Stimulated activated CD4-positive, alpha-beta T cell treated with anti-CD3 and anti-CD28 coated beads, Interleukin-2, amount 100 ng/mL, for 48 hours (primary cell): Measurements from ENCODE around the gene COMMD1.
"Not testable (repeated sequence)": the region's sequence is repeated elsewhere in the genome, so short reads cannot be mapped to it uniquely, and the experiment has no call there.

Experiments used
- DNase-seq, 2 donors: peaks; one replicate each; pipeline ENCODE4 v3.0.0-alpha.2; 2020

COMMD1 gene

DNA sequence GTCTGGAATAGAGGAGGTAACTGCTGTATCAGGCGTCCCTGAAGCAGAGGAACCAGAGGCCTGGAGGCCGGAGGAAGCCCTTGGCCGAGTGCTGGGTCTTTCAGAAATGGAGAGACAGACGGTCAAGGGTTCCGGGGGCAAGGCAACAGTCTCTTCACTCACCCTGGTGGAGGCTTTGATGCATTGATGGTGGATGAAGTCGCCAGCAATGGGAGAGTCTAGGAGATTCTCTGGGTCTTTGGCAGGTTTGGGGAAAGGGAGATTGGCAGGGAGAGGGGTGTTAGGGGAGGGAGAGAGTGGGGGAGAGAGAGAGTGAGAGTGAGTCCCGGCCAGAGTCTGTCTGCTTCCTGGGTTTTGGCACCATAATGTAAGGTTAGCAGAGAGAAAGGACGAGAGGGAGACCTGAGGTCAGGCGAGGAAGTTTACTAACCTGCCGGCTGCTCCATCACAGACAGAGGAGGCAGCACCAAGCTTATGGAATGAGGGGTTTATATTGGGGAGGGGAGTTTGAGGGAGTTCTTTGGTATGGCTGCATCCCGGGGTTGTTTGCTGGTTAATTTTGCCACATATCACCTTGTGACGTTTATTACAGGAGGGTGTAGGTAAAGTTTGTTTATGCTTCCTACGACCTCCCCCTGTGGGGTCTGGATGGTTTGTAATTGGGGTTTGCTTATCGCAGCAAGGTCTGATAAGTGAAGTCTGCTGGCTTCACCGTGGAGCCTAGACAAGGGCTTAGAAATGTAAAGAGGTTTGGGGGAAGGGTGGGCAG lies 19.6 kb downstream of the COMMD1 start:
- no peak for DNase-seq

DNA sequence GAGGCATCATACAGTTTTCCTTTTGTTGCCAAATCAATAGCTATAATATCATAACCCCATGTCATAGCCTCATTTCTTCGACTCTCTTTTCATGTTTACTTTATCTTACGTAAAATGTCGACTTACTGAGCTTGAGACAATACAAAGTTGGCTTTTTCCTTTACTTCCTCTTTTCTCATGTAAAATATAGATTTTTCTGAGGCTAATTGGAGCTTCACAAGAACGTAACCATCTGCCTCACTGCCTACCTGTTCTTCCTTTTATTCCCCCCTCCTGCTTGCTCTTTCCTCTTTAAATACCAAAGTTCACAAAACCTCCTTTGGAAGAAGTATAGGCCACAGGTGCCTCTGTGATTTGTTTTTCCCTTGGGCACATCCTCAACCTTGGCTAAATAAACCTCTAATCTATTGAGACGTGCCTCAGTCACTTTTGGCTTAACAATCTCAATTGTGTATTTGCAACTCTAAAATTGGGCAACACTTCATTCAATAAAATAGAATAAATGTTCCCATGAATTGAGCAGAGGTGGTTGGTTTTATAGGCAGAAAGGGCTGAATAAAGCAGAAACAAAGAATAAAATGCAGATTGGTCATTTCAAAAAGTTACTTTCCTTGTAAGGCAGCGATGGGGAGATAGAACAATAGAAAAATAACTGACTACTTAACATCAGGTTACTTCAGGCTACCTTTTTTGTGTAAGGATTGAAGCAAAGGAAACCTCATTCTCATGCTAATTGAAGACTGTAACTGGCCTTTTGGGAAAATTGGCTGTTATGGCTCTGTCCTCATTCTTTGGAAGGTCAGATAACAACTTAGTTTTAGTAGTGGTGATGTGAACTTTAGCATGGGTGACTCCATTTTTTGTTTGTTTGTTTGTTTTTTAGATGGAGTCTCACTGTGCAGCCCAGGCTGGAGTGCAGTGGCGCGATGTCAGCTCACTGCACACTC lies 21.3 kb downstream of the COMMD1 start:
- no peak for DNase-seq

DNA sequence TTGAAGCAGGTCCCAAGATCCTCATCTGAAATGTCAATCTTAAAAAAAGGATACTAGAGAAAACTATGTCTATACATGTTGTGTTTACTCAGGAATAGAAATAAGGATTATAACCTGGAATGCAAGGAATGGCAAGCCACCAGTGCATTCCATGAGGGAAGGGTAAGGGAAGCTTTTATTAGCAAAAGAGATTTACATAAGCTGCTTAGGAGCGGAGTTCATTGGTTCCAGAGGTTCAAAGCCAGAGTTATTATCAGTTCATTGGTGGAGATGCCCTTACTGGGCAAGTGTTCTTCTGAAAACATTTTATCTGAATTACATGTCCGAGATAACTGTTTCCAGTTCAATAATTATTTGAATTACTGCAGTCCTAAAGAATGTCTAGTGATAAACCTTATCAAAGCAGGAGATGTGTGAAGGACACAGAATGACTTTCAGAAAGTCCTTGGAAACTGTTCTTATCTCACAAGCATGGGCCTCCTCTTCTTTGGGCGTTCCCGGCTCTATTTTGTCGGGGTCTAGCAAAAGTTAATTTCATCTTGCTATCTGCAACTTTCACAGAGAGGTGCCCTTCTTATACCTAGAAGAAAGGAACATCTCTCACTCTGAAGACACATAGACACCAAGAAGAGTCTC lies 23.5 kb downstream of the COMMD1 start:
- DNase-seq = no peak

DNA sequence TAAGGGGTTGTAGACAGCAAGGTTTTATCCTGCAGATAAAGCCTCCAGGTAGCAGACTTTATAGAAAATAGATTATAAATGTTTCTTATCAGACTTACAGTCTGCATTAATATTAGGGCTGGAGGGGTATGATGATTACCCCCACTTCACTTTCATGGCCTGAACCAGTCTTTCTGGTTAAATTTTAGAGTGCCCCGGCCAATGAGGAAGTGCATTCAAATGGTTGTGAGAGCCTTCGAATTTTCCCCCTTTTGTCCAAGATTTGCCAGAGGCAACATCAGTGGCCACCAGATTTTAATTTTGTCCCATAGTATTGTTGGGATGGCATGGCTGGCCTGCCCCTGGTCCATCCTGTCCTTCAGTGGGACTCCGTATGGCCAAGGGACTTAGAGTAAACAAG lies 31.6 kb downstream of the COMMD1 start:
- DNase-seq = no peak

DNA sequence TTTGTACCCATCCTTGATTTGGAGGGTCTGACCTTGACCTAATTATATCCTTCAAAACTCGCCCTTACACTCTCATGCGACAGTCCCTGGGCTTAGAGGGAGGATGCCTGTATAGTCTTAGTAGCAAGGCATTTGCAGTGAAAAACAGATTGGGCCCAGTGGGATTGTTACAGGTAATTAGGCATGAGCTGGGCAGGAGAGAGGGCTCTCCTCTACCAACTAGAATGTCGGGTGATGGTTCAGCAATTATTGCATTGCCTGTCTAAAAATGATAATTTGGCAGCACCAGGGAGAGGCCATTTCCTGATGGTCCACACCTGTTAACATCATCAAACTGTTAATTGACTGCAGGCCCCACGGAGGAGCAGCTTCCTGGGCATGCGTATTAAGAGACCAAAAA lies 32.4 kb downstream of the COMMD1 start:
- no peak for DNase-seq

DNA sequence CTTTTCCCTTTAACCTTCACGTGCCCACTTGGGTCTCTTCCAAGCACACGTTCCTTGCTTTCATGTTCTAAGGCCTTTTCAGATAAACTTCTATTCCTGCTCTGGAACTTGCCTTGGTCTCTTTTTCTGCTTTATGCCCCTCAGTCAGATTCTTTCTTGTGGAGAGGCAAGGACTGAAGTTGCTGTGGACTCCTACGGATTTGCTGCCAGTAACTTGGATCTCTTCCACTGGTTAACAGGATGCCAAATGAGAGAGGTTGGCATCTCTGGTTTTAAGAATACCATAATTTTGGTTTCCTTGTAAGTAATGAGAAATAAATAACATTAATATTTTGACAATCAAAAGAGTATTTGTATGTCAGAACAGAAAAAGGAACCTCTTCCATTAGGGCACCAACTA lies 33.0 kb downstream of the COMMD1 start:
- DNase-seq = no peak

DNA sequence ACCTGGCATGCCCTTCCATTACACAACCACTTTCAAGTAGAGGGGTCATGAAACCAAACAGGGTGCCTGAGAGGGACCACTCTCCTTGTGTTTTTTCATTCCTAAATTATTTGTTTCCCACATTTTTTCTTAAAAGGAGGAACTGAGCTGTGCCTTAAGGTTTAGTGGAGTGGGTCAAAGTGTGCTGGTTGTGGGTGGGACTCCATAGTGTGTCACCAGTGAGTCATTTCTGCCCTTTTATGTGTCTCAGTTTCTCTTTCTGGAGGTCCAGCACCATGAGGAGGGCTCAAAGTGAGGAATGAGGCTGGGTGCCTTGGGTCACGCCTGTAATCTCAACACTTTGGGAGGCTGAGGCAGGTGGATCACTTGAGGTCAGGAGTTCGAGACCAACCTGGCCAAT lies 37.8 kb downstream of the COMMD1 start:
- no peak for DNase-seq

DNA sequence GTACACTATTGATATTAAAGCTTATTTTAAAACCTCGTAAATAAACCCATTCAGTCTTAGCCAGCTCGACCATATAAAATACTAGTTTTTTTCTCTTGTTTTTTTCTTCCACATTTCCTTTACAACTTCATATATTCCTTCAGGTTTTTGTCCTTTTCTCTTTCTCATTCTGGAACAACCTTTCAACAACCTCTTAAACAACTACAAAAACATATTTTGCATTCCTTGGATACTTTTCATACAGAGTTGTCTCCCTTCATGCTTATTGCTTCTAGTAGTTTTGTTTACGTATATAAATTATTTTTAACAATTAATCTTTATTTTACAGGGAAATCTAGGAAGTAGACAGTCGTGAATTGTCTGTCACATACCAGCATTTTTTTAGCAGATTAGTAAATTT lies 41.2 kb downstream of the COMMD1 start:
- DNase-seq = no peak

DNA sequence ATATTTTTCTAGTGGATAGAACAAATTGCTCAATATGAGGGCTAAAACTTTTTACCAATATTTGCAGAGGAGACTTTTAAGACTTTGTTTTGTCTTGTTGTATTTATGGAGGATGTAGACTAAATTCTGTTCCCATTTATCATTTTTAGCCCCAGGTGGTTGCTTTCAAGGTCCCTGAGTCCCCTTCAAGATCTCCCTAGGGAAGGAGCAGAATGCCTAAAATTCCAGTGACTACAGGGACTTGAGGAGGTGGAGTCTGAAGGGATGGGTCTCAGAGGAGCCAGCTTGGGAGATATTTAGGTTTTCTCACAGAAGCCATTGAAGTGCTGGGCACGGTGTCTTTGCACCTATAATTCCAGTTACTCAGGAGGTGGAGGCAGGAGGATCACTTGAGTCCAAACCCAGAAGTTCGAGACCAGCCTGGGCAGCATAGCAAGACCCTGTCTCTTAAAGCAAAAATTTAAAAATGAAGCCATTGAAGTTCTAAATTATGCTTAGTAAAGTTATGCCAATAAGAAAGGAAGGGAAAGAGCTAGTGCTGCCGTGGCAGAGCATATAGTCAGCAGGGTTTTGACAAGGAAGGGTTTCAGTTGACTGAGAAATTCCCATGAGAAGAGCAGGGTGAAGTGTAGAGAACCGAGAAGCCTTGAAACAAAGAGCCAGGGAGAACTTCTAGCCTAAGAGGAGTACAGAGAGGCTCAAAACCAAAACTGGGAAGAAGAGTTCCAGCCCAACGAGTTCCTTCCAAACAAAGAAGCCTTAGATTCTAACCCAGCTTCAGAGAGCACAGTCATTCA lies 43.4 kb downstream of the COMMD1 start:
- DNase-seq = no peak

DNA sequence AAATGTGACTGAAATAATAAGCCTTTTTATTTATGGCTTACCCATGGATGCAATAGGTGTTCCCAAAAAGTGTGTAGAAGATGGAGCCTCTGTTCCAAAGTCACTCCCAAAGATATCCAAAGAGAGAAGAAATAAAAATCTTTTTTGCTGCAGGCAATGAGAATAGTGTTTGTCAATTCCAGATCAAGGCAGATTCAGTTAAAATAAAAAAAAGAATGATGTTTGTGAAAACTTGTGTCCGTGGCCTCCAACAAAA lies 43.9 kb downstream of the COMMD1 start:
- no peak for DNase-seq

DNA sequence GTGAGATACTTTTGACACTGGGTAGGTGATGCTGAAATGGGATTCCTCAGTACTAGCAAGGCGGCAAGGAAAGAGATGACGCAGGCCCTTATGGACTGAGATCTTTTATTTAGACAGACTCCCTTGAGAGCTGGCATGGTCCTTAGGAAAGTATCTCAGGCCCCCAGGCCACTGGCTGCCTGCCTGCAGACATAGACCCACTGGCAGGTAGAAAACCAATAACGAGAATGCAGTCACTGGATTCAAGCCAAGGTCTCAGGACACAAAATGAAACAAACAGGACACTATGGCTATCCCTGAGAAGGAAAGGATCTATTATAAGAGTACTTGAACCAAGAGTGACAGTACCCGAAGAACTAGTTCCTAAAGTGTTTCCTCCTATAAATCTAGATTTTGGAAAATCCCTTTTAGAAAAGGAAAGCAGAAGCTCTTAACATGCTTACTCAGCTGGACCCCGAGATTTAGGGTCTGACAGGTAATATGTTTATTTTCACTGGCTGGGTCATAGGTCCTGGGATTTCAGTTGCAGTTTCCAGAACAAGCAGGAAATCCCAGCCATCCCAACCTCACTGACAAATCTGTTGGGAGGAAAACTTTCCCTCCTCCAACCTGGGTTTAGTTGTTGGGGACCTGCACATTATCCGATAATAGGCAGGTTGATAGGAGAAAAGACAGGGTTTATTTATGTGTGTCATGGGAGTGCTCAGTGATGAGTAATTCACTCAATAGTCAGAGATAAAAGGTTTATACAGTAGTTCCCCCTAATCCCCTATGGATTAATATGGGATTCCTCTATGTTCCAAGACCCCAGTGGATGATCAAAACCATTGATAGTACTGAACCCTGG lies 44.5 kb downstream of the COMMD1 start:
- DNase-seq = no peak

DNA sequence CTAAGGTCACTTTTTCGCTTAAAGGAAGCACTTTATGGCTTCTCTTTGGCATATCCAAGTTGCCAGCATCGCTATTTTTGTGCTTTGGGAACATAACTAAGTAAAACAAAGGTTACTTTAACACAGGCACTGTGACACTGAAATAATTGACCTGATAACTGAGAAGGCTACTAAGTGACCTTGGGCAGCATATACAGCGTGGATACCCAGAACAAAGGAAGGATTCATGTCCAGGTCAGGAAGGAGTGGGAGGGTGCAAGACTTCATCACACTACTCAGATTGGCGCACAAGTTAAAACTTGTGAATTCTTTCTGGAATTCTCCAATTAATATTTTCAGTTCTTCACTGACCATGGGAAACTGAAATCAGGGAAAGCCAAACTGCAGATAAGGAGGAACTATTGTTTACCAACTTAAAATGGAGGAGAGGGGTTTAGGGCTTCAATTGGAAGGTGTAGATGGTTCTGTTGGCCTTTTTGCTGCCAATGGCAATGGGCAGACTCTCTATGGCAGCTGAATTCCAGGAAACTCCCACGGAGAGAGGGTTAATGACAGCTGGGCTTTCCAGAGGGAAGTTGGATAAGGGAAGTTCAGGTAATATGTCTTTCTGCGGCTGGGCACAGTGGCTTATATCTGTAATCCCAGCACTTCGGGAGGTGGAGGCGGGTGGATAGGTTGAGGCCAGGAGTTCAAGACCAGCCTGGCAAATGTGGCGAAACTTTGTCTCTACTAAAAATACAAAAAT lies 45.3 kb downstream of the COMMD1 start:
- DNase-seq = no peak

DNA sequence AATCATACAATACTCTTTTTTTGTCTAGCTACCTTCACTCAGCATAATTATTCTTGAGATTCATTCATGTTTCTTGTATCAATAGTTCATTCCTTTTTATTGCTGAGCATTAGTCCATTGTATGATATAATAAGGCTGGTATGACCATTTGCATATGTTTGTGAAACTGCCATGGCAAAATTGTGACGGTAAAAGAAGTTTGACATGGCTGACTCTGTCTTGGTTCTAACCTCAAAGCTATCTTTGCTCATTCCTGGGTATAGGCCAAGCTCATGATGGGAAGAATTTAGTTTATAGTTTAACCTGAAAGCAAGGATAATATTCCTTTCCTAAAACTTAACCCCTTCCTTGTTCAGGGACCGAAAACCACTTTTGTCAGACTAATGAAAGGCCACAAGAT lies 46.4 kb downstream of the COMMD1 start:
- no peak for DNase-seq

DNA sequence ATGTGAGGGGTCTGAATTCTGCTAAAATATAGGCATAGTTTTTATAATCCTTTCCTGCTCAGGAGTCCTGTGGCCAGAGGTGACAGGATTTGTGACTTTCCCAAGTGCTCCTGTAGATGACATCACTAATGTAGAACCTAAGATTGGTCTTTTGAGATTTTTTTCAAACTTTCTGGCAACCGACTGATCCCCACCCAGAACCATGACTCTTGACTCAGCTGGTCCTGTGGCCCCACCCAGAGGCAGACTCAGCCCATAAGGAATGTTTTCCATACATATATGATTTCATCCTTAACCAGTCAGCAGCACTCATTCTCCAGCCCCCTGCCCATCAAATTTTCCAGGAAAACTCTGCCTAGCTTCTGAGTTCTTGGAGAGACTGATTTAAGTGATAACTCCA lies 46.8 kb downstream of the COMMD1 start:
- DNase-seq = no peak

DNA sequence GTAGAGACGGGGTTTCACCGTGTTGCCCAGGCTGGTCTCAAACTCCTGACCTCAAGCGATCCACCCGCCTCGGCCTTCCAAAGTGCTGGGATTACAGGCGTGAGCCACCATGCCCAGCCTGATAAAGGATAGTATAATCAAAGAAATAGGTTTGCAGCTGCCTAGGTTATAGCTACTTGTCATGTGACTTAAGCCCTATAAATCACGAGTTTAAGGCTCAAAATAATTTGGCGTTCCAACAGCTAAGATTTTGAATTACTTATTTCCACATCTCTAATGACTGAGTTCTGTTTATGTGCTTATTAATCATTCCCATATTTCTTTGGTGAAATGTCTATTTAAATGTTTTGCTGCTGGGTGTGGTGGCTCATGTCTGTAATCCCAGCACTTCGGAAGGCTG lies 49.4 kb downstream of the COMMD1 start:
- not testable (repeated sequence) for DNase-seq

DNA sequence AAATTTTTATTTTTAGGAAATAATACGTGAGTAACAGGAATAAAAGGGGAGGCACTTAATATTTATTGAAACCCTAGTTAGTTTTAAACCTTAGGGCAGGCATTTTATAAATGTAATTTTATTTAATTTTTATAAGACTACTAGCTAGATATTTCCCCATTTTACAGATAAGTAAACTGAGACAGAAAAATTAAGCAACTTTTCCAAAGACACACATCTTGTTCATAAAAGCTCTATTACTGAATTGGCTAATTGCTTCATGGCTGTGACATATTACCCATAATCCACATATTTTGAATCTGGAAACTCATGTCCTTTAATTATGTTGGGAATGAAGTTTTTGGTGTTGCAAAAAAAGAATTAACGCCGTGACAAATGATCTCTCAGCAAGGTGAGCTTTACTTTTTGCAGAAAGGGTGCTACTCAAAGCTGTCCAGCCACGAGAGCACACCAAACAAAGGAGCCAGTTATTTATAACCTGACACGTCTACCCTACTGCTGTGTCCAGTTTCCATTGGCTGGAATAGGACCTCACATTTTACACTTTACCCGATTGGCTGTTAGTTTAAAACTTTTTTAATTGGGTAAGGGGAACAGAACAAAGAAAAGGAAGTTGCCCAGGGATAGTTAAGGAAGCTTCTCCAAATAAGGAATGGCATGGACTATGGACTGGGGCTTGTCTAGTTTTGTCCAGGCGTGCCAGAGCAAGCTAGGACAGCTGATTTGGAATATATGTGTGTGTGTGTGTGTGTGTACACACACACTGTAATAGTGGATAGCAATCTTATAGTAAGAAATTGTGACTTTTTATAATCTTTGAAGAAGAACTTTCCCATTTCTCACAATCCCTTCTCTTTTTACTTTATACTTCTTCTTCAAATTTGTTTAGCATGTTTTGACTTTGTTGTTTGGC lies 54.2 kb downstream of the COMMD1 start:
- no peak for DNase-seq

DNA sequence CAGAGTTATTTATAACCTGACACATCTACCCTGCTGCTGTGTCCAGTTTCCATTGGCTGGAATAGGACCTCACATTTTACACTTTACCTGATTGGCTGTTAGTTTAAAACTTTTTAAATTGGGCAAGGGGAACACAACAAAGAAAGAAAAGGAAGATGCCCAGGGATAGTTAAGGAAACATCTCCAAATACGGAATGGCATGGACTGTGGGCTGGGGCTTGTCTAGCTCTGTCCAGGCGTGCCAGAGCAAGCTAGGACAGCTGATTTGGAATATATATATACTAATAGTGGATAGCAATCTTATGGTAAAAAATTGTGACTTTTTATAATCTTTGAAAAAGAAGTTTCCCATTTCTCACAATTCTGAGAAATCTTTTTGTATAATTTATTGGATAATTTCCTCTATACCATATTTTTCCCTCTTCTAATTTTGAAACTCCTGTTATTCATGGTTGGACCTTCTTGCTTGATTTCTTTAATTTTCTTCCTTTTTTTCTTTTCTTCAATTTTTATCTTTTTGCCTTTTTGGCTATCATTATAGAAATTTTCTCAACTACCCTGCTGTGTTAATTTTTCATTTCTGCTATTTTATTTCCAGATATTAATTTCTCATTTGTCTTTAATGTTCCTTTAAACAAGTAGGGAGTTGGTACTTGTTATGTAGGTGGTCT lies 55.9 kb downstream of the COMMD1 start:
- DNase-seq = no peak

DNA sequence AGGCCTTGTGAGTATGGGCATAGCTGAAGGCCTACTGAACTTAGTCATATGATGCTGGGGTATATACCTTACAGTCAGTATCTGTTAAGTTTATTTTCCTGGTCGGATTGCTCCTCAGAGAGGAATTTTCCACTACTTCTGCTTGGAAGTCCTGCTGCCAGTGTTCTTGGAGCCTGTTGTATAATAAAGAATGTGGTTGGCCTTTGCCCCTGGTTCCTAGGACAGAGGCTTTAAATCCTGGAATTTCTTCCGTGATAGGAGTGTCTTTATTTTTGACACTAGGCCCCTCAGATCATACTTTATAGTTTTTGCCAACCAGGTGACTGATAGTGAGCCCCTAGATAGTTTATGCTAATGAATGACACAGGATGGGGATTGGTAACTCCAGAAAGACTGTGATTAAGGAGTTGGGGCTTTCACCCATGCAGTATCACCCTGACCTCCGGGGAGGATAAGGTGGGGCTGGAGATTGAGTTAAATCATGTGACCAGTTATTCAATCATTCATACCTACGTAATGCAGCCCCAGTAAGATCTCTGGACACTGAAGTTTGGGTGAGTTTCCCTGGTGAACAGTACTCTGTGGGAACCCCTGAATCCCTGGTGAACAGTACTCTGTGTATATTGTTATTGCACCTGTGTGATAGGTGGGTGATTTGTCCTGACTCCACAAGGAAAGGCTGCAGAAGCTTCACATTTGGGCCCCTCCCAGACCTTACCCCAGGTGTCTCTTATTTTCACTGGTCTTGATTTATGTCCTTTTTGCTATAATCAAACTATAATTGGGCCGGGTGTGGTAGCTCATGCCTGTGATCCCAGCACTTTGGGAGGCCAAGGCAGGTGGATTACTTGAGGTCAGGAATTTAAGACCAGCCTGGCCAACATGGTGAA lies 56.9 kb downstream of the COMMD1 start:
- DNase-seq = no peak
